DOHH2 (cell line): Measurements from ENCODE around the gene SNX1.

Source experiments
- EZH2phosphoT487 ChIP-seq: fragments of 200-600 bp; sonication (generic); IDR thresholded peaks from 2 replicates; pipeline ENCODE4 v1.6.1; 2017; ENCODE audit warnings: borderline replicate concordance, mild to moderate bottlenecking, antibody characterized with exemption, low read length, moderate library complexity, mixed read lengths
- TF ChIP-seq, protein P1 (sequence below): fragments of 200-600 bp; sonication (generic); IDR thresholded peaks from one replicate; pipeline ENCODE4 v1.5.1; 2014; ENCODE audit warnings: antibody characterized with exemption, mild to moderate bottlenecking, low read depth, low read length; ENCODE audit not compliant: poor library complexity, severe bottlenecking

DNA sequence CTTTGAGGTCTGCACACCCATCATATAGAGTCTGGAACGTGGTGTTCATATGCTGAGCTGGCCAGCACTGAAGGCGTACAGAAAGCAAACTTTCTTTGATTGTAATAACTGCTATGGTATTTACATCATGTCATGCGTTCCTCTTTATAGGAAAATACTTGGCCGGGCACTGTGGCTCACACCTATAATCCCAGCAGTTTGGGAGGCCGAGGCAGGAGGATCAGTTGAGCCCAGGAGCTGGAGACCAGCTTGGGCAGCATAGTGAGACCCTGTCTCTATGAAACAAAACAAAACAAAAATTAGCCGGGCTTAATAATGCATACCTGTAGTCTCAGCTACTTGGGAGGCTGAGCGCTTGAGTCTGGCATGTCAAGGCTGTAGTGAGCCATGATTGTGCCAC, 52.4 kb downstream of the SNX1 start:
- TF ChIP-seq, protein P1, sequence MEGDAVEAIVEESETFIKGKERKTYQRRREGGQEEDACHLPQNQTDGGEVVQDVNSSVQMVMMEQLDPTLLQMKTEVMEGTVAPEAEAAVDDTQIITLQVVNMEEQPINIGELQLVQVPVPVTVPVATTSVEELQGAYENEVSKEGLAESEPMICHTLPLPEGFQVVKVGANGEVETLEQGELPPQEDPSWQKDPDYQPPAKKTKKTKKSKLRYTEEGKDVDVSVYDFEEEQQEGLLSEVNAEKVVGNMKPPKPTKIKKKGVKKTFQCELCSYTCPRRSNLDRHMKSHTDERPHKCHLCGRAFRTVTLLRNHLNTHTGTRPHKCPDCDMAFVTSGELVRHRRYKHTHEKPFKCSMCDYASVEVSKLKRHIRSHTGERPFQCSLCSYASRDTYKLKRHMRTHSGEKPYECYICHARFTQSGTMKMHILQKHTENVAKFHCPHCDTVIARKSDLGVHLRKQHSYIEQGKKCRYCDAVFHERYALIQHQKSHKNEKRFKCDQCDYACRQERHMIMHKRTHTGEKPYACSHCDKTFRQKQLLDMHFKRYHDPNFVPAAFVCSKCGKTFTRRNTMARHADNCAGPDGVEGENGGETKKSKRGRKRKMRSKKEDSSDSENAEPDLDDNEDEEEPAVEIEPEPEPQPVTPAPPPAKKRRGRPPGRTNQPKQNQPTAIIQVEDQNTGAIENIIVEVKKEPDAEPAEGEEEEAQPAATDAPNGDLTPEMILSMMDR: no peak
- TF ChIP-seq EZH2phosphoT487: no peak
